SIG-M5 (cell line): ENCODE data around the gene TBC1D3B.
"Not testable (repeated sequence)": the region's sequence is repeated elsewhere in the genome, so short reads cannot be mapped to it uniquely, and the experiment has no call there.

Source experiments
- DNase-seq: peaks from one replicate; lab custom pipeline; 2025; lab: John Stamatoyannopoulos, UW

TBC1D3B gene

DNA sequence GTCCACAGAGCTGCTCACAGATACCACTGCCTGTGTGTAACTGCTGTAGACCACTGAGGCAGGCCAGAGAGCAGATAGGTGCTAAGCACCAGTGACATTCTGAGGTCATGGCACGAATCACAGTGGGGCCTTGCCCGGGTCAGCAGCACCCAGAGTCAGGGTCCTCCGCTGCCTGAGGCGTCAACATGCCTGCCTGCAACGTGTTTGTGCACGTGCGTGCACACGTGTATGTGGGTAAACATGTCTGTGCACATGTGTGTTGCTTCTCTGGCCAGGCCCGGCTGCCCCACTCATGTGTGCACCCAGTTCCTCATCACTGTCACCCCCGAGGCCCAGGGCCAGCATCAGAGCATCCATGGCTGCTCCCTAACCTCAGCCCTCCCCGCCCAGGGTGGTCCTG, at the start of gene TBC1D3B:
Gene TBC1D3B, minus strand, starts transcription at position 101 of the 400 bp plus-strand sequence. CDS start 1,586 bp downstream, outside the sequence.
- DNase-seq = not testable (repeated sequence)

DNA sequence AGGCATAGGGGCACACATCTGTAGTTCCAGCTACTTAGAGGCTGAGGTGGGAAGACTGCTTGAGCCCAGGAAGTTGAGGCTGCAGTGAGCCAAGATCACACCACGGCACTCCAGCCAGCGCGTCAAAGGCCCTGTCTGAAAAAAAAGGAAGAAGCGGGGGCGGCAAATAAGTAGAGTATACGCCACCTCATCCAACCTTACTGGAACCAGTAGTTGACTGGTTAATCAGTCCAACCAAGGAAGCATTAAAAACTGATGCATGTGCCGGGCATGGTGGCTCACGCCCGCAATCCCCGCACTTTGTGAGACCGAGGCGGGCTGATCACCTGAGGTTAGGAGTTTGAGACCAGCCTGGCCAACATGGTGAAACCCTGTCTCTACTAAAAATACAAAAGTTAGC, 46.5 kb upstream of the TBC1D3B start:
- DNase-seq = not testable (repeated sequence)

DNA sequence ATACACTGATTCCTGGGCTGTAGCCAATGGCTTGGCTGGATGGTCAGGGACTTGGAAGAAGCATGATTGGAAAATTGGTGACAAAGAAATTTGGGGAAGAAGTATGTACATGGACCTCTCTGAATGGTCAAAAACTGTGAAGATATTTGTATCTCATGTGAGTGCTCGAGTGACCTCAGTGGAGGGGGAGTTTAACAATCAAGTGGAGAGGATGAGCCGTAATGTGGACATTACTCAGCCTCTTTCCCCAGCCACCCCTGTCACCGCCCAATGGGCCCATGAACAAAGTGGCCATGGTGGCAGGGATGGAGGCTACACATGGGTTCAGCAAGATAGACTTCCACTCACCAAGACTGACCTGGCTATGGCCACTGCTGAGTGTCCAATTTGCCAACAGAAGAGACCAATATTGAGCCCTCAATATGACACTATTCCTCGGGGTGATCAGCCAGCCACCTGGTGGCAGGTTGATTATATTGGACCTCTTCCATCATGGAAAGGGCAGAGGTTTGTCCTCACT, 45.2 kb upstream of the TBC1D3B start:
- not testable (repeated sequence) for DNase-seq

DNA sequence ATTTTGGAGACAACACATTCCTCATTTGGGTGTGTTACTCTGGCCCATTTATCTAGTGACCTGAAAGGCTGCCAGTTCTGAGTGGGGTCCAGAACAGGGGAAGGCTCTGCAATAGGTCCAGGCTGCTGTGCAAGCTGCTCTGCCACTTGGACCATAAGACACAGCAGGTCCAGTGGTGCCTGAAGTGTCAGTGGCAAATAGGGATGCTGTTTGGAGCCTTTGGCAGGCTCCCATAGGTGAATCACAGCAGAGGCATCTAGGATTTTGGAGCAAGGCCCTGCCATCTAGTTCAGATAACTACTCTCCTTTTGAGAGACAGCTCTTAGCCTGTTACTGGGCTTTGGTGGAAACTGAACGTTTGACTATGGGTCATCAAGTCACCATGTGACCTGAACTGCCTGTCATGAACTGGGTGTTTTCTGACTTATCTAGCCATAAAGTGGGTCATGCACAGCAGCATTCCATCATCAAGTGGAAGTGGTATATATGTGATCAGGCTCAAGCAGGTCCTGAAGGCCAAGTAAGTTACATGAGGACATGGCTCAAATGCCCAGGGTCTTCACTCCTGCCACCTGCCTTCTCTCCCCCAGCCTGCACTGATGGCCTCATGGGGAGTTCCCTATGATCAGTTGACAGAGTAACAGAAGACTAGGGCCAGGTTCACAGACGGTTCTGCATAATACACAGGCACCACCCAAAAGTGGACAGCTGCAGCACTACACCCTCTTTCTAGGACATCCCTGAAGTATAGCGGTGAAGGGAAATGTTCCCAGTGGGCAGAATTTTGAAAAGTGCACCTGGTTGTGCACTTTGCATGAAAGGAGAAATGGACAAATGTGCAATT, 44.5 kb upstream of the TBC1D3B start:
- not testable (repeated sequence) for DNase-seq

DNA sequence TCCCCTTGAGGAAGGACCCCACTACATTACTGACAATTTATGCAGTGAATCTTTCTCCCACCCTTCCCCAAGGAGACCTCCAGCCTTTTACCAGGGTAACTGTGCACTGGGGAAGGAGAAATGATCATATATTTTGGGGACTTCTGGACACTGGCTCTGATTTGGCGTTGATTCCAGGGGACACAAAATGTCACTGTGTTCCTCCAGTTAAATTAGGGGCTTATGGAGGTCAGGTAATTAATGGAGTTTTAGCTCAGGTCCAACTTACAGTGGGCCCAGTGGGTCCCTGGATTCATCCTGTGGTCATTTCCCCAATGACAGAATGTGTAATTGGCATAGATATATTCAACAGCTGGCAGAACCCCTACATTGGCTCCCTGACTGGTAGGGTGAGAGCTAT, 43.1 kb upstream of the TBC1D3B start:
- not testable (repeated sequence) for DNase-seq

DNA sequence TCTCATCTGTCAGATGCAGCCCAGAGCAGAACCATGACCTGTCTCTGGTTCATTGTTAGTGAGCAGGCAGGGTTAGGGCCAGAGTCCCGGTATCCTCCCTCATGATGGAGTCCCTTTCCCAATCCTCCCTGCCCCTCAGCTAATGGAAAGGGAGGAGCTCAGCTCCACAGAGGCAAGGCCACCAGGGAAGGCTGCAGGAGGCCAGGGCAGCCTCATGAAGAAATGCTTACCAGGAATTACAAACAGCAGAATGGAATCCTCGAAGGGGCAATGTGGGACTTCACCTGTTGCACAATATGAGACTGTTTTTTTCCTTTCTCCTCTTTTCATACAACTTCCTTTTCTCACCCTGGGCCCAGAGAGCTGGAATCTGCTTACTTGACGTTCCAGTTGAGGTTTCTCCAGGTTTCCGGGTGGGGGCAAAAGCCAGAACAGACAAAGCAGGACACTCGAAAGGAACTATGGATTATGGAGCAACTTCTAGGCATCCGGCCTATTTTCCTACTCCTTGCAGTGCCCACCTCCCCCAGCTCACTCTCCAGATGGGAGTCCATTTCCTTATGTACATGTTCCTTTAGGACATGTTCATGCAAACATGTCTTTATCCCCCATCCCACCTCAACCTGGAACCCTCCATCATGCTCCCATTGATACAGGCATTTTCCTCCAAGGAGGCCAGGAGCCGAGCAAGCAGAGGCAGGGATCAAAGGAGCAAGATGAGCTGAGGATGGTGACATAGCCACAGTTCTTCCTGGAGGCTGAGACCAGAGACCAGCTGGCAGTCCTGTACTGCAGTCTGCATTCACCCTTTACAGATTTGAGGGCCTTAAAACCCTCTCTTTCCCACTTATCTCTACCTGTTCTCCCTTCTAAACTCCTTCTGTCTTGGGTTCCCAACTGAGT, 39.2 kb upstream of the TBC1D3B start:
- DNase-seq = not testable (repeated sequence)

DNA sequence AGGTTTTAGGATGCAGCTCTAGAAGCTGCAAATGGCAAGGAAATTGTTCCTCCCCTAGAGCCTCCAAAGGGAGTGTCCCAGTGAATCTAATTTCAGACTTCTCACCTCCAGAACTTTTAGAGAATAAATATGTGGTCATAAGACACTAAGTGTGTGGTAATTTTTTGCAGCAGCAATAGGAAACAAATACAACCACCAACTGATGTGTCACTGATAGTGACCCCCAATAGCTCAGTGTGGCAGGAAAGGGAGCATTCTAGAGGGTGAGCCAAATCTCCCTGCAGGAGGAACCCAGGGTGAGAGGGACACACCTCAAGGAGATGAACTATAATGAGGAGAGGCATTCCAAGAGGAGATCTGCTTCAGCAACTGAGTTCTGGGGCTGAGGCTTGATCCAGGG, 38.5 kb upstream of the TBC1D3B start:
- no peak for DNase-seq

DNA sequence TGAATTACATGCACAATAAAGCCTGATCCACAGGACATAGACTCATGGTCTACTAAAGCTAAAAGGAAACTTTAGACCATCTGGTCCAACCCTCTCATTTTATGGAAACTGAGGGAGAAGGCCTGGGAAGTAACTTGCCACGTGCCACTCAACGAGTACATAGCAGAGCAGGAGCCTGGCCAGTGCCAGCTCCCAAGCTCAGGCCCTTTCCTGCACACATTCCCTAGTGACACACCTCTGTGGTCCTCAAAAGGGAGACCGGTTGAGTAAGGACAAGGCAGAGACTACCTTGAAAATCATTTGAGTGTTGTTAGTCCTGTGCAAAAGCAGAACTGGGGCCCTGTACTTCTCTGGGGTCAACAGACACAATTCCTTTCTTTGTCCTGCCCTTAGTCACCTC, 37.3 kb upstream of the TBC1D3B start:
- no peak for DNase-seq

DNA sequence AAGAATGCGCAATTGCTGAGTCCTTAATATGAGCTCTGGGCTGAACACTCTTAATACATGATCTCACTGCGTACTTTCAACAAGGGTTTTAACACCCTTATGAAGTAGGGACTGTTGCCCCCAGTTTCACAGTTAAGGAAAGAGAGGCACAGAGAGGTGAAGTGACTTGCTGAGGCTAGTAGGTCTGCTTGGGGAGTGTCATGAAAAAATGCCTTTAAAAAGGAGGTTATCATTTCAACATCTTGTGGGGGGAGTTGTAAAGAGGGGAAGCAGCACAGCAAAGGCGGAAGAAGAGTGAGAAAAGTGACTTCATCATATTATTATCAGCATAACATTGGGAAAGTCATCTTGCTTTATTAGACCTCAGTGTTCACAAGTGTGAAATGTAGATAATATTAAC, 36.5 kb upstream of the TBC1D3B start:
- DNase-seq = peak; percentile 36

DNA sequence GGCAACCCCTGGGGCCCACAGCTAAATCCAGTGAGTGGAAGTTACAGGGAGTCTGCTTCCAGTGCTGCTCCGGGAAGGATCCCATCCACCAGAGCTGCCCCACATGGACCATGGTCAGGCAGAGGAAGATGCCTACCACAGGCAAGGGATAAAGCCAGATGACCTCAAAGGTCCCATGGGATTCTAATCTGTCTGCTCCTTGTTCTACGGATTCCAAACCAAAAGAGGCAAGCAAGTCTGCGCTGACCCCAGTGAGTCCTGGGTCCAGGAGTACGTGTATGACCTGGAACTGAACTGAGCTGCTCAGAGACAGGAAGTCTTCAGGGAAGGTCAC, 35.8 kb upstream of the TBC1D3B start:
- no peak for DNase-seq

DNA sequence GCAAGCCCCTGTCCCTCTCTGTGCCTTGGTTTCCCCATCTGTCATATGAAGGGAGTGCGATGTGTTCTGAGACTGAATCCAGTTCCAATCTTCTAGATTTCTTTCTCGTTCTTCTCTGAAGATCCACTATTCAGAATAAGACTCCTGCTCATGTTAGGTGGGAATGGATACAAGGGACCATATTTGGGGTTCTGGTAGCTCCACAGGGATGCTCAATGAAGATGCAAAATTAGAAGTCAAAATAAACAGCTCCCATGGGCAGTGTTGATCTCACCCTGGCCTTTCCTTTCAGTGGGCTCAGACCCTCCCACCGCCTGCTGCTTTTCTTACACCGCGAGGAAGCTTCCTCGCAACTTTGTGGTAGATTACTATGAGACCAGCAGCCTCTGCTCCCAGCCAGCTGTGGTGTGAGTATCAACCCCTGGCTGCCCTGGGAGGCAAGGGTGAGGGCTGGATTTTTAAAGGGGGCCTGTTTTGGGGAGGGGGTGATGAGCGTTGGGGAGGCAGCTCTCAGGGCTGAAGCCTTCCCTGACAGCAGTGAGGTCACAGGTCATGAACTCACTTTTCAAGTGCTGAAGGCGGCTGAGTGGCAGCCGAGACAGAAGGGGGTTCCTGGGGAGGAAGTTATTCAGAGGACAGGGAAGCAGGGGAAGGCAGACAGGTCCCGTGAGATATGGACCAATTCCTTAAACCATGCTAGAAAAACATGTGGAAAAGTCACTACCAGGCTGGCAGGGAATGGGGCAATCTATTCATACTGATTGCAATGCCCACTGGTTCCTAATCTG, 35.2 kb upstream of the TBC1D3B start:
- DNase-seq = not testable (repeated sequence)

DNA sequence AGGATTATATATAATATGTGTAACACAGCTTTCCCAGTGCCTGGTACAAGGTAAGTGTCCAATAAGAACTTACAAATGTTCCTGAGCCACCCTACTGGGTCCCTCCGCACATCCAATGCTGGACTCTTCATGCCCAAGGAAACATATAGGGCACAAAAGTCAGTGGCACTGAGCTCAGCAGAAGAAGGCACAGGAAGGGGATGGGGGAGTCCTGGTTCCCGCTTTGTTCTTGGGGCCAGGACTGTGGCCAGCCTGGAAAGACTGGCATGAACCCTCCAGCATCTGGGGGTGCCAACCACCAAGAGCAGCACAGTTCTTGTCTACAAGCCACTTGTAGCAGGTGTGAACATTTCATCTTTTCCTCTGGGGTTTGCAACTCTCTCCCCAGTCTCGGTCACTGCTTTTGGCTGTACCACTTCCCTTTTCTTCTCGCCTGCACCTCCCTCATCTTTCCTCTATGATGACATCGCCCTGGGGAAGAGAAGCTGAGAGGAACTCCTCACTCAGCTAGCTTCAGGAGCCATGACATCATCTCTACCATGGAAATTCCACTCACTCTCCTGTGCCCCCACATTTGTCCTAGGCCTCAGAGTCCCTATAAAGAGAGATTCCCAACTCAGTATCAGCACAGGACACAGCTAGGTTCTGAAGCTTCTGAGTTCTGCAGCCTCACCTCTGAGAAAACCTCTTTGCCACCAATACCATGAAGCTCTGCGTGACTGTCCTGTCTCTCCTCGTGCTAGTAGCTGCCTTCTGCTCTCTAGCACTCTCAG, 34.2 kb upstream of the TBC1D3B start, which contains the start of gene CCL4L2:
Gene CCL4L2, plus strand, starts transcription at position 625 of the 773 bp plus-strand sequence.
- DNase-seq = peak; percentile 37

DNA sequence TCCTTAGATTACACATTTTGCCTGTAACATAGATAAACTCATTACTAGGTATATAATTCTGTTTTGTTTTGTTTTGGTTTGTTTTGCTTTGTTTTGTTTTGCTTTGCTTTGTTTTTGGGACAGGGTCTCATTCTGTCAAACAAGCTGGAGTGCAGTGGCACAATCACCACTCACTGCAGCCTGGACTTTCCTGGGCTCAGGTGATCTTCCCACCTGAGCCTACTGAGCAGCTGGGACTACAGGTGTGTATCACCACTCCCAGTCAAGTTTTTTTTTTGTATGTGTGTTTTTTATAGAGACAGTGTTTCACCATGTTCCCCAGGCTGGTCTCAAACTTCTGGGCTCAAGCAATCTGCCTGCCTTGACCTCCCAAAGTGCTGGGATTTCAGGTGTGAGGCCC, 33.1 kb upstream of the TBC1D3B start:
- no peak for DNase-seq

DNA sequence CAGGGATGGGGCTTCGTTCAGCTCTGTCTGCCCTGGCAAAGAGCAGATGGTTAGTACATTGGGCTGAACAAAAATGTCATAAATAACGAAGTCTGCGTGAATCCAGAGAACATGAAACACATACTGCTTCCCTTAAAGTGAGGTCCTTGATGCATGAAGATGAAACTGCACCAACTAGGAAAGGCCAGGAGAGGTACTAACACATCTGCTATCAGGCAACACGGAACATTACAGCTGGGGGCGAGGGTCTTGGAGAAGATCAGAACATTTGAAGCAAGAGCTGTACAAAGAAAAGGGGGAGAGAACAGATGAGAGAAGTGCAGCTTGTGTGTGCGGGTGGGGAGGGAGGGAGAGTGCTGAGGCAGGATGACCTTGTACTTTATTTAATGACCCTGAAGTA, 30.9 kb upstream of the TBC1D3B start:
- not testable (repeated sequence) for DNase-seq

DNA sequence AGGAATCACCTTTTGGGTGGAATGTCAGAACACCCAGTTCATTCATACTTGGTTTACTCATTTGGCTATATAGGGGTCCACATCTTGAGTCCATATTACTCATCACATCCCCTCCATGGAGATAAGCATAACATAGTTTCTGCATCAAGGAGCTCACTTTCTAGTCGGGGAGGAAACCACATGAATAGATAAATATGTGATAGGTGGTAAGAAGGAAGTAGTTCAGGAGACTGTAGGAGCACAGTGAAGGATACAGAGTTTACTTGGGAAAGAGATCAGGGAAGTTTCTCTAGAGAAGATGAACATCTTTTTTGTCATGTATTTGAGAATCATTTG, 30.0 kb upstream of the TBC1D3B start:
- not testable (repeated sequence) for DNase-seq

DNA sequence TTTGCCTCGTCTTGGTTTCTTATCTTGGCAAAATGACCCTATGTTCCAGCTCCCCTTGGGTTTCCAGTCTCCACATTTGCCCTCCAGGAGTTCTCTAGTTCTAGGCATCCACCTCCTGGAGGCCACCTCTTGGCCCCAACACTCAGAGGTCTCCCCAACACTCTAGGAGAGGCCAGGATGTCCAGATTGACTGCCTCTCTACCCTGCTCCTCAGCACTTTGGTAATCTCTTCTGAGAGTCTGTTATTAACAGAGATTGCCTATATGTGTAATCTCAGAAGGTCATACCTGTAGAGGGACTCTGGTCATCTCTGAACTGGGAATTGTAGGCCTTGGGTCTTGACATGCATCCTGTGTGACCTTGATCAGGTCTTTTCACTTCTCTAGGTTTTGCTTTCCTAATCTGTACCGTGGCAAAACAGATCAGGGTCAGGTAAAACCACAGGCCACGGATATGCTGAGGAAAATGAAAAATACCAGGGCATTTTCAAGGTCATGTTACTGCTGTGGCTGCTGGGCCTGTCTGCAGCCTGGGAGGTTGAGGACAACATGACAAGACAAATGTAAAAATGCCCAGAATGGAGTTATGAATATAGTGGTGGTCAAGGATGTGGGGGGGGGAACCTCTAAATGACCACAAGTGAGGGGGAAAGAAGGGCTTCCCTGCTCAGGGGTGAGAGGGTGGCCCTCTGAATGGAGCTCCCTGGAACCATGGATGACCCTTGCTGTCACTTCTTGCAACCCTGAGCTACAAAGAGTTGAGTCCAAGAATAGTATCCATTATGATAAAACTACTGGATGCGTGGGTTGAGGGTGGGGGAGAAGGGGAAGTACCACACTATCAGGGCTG, 29.4 kb upstream of the TBC1D3B start:
- no peak for DNase-seq

DNA sequence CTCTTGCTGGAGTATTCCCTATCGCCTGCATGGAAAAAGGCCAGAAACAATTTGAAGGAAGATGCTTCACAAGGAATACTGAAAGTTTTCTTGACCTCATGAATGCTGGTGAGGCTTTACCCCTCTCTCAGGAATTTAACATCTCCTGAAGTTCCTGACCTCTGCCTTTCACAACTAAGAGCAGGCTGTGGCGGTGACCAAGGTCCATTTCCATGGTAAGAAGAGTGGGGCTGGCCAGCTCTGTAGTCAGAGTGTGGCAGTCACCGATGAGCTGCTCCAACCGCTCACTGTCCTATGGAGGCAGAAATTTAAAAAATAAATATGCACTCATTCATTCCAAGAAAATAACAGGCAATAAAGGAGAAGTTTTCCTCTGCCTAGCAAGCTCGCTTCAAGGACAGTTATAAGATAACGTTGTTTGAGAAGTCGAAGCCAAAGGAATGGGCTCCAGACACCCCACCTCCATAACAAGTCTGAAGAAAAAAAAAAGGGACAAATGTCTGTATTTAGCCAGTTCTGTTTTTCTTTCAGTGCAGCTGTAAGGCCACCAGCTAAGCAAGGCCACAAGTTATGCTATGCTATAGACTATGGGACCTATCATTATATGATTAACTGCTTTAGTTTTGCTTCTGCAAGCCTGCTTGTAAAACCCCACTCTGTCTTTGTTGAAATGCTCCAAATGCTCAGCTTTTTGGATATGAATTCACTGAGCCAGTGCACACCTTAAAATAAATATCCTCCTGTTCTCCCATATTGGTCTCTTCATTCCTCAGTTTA, 28.5 kb upstream of the TBC1D3B start:
- DNase-seq = no peak

DNA sequence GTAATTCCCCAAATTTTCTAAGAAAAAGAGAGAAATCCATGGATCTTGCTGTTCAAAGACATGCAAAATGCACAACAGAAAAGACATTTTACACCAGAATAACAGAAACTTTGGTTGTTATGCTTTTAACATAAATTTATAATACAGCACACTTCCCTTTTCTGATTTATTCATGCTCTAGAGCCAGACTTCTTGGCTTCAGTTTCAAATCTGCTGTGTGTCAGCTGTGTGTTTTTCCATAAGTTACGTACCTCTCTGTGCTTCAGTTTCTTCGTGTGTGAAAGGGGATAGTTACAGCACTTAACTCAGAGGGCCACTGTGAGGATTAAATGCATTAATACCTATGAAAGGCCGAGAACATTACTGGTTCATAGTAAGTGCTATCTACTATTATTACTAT, 26.9 kb upstream of the TBC1D3B start:
- no peak for DNase-seq

DNA sequence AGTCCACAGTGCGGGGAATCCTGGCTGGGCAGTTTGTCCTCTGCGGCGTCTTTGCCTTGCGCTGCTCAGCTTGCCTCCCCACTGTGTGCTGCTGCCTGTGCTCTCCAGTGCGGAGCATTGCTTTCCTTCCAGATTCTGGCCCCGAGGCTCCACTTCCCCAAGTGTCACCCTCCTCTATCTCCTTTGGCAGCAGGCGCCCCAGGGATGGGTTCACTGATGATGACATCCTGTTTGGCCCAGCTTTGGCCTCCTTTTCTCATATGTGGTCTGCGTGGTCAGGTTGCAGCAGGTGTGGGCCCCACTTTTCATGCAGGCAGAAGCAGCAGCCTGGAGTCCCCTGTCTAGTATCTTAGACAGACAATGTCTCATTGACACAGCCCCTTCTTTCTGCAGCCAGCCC, 25.1 kb upstream of the TBC1D3B start:
- not testable (repeated sequence) for DNase-seq
